COR-L47 (cell line): ENCODE data around the gene RAE1.
A peak's percentile ranks its signal among the peaks of the same experiment; 100 is the strongest.

Source experiments
- DNase-seq: peaks from one replicate; lab custom pipeline; 2025; lab: John Stamatoyannopoulos, UW

RAE1 gene

GRCh38 chr20:57372157-57372556 lies 21.1 kb downstream of the RAE1 start:
- no peak for DNase-seq

GRCh38 chr20:57372581-57373350 lies 21.7 kb downstream of the RAE1 start:
- DNase-seq: no peak

GRCh38 chr20:57374343-57374930 lies 23.4 kb downstream of the RAE1 start:
- no peak for DNase-seq

- DNase-seq: no peak
These were observed 24.0 kb downstream of the RAE1 start for GRCh38 chr20:57374931-57375651.

DNA sequence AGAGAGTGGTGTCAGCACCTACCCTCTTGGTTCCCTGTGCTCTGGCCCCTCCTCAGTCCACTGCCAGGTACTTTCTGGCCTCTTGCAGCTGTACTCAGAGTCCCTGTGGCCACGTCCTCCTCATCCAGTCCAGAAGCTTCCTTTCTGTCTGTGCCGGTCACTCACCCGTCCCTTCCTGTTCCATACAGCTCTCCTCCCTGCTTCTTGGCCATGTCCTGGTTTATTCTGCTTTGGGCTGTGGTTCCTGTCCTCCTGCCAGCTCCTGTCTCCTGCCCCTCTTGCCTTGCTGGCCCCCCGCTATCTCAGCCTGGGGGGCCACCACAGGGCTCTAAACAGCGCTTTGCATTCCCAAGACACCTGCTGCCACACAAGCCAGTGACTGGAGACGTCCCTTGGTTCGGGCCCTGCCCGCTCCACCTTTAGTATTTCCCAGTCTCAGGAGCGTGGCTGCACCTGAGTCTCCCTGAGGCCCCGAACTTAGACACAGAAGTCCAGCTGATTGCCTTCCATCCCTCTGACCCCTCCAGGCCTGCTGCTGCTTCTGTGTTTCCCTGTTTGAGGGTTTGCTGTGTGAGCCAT lies 24.7 kb downstream of the RAE1 start:
- DNase-seq: no peak

DNA sequence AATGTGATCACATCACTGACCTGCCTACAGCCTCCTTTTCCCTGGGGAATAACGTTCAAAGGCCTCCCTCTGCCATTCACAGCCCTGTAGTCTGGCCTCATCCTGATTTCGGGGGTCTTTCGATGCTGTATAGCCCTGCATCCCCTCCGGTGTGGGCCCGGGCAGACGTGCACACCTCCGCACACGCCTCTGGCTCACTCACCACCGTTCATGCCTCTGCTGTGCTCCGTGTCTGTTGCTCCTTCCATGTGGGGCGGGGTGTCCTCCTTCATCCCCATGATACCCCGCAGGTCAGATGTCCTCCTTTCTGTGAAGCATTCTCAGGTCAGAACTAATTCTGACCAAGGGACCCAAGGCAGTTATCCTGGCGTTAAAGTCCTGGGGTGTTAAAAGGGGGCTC lies 26.3 kb downstream of the RAE1 start:
- no peak for DNase-seq

GRCh38 chr20:57378107-57378506 lies 27.1 kb downstream of the RAE1 start:
- DNase-seq: no peak

DNA sequence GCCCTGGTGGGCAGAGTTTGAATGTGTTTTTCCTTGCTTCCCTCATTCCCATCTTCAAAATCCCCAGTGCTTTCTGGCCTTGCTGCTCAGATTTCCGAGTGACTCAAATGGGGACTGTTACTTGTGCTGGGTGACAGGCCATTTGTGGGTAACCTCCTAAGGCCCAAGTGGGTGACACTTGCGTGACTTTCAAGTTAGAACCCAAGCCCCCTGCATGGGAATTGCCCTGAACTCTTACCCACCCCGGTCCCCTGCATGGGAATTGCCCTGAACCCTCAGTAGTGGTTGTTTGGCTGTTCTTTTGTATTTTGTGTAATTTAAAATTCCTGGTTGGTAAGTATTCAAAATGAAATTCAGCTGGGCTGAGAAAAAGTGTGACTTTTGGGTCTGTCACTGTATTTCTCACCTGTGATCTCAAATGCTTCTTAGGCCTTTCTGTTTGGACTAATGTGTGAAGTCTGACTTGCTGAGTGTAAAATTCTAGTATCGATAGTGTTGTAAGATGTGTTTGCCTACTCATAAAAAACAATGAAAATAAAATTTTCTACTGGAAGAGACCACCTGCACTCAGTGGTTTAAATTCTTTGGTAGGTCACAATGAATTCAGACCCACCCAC lies 27.7 kb downstream of the RAE1 start:
- no peak for DNase-seq

DNA sequence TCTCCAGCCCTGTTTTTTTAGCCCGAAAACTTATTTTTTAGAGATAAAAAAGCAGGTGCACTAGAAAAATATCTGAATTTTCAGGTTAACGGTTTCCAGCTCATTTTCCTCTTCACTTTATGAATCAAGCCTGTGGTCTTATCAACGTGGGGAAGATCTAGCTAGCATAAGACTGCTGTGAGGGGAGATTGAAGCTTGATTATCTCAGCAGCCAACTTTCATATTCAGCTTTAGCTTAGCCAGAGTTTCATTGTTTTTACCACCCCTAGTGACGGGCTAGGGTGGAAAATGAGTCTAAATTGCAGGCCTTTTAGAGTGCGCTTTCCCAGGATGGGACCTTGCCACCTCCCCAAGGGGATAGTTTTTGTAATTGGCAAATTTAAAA lies 28.2 kb downstream of the RAE1 start:
- no peak for DNase-seq

- DNase-seq: no peak
These were observed 29.2 kb downstream of the RAE1 start for GRCh38 chr20:57380081-57380750.

- peak; percentile 35 for DNase-seq
These were observed 30.8 kb downstream of the RAE1 start for GRCh38 chr20:57381596-57382503.

- DNase-seq: no peak
These were observed 31.5 kb downstream of the RAE1 start for GRCh38 chr20:57382516-57382915.

- no peak for DNase-seq
These were observed 32.6 kb downstream of the RAE1 start for GRCh38 chr20:57383447-57384347.

DNA sequence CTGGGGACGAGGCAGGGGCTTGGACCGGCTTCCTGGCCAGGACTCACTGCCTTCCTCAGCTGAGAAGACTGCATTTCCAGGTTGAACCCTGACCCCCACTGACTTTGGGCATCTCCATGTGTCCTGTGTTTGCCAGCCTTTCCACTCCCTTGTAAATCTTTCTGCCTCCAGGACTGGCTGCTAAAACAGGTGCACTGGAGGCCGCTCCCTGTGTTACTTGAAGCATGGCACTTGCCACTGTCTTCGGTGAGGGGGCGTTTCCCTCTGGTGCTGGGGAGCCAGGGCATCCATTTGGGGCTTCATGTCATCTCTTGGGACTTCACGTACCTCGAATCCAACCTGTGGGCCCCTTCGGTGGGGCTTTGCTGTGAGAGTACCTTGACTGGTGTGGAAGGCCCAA lies 33.4 kb downstream of the RAE1 start:
- DNase-seq: no peak

DNA sequence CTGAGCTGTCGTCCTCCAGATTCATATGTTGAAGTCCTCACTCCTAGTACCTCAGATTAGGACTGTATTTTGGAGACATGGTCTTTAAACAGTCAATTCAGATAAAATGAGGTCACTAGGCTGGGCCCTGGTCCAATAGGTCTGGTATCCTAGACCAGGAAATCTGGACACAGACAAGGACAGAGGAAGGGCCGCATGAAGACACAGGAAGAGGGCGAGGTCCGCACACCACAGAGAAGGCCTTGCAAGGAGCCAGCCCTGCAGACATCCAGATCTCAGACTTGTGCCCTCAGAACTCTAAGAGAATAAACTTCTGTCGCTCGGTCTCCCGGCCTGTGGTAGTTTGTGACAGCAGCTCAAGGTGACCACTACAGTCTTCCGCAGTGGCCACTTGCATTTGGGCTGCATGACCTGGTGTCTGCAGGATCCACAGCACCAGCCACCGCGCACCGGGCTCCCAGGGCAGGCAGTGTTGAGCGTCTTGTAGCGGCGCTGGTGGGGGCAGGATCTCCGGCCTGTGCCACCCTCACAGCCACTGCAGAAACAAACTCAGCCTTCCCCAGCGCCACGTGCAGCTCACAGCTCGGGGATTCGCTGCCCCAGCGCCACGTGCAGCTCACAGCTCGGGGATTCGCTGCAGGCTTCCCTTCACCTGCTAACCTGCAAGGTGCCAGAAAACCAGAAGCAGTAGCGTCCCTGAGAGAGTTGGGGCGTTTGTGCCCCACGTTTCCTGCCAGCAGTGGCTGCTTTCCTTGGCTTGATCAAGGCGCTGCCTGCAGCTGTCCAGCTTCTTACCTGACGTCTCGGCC lies 34.1 kb downstream of the RAE1 start:
- no peak for DNase-seq

DNA sequence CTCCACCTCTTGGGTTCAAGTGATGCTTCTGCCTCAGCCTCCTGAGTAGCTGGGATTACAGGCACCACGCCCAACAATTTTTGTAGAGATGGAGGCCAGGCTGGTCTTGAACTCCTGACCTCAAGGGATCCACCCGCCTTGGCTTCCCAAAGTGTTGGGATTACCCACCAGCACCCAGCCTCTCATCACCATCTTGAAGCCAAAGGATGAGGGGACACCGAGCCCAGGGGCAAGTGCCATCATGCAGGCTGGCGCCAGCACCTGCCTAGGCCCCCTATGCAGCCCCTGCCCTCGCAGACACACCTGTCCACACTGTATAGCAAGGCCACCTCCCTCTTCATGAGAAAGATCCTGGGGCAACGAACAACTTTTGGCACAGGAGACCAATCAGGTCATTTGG lies 34.9 kb downstream of the RAE1 start:
- DNase-seq: no peak

GRCh38 chr20:57386762-57387161 lies 35.7 kb downstream of the RAE1 start:
- DNase-seq: no peak

DNA sequence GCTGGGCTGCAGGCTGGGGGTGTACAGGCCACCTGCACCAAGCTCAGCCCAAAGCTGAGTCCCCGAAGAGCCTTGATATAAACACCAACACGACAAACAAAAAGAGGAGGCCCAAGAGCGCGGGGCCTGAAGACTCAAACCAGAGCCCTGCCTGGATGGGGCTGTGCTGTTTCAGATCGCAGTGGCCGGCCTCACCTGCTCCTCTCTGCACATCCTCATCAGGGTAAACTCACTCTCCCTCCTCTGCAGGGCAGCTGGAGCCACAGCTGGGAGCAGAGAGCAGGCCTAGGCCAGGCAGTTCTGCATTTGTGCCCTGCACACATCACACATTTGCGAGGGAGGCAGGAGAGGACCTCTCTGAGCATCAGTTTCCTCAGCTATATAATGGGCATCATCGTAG lies 36.4 kb downstream of the RAE1 start:
- DNase-seq: no peak

DNA sequence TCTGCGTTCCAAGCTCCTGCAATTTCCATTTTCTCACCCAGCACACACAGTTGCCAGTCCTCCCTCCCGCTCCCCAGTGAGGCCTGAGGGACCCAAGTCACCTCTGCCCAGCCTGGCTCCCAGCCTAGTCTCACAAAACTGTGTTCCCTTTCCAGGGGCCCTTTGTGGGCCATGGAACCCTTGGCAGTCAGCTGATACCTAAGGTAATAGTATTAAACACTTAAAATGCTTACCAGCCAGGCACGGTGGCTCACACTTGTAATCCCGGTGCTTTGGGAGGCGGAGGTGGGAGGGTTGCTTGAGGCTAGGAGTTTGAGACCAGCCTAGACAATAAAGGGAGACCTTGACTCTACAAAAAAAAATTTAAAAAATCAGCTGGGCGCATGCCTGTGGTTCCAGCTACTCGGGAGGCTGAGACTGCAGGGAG lies 36.9 kb downstream of the RAE1 start:
- no peak for DNase-seq
